GM23248 (cell line): ENCODE results near the gene BCAS1.

Experiments used
- EZH2 ChIP-seq: fragments of 200-600 bp; sonication (generic); IDR thresholded peaks from 2 replicates; pipeline ENCODE4 v1.6.1; 2018; ENCODE audit warnings: antibody characterized with exemption, mild to moderate bottlenecking; ENCODE audit not compliant: insufficient read depth, poor library complexity, severe bottlenecking
- EZH2phosphoT487 ChIP-seq: fragments of 200-600 bp; sonication (generic); IDR thresholded peaks from 2 replicates; pipeline ENCODE4 v1.6.1; 2018; ENCODE audit warnings: antibody characterized with exemption, moderate library complexity, mild to moderate bottlenecking, low read depth; ENCODE audit not compliant: insufficient read depth

- no peak for TF ChIP-seq EZH2
- TF ChIP-seq EZH2phosphoT487: no peak
Observed at GRCh38 chr20:53905820-53906191, 164.6 kb downstream of the BCAS1 start.
